Thoracic aorta (tissue), 2 donors: ENCODE measurements around the gene SYDE1. TPM values are rescaled to one million over a fixed set of nuclear protein-coding genes. Genes with fewer than 3 reads are reported as not detected.

Experiments used
- ATAC-seq: fragments of 150-250 bp; one replicate; pipeline ENCODE4 v1.8.0; 2017; ENCODE audit warnings: low read depth; ENCODE audit not compliant: insufficient number of reproducible peaks, low FRiP score
- DNase-seq: peaks from one replicate; pipeline ENCODE4 v3.0.0-alpha.2; 2020; ENCODE audit warnings: low spot score
- H3K27ac ChIP-seq, 2 donors: fragments of 200-600 bp; sonication (generic); 1 replicate in 1 of 2; 2 replicates in 1 of 2; pipeline ENCODE4 v1.5.1; 2016; ENCODE audit warnings: mild to moderate bottlenecking in 2 of 2, moderate library complexity in 2 of 2
- H3K27me3 ChIP-seq: fragments of 200-600 bp; sonication (generic); replicated peaks from 2 replicates; pipeline ENCODE4 v1.6.0; 2016; ENCODE audit warnings: mild to moderate bottlenecking; ENCODE audit not compliant: insufficient read depth
- H3K36me3 ChIP-seq: fragments of 200-600 bp; sonication (generic); one replicate; pipeline ENCODE4 v1.5.1; 2016
- H3K4me1 ChIP-seq, 2 donors: fragments of 200-600 bp; sonication (generic); 1 replicate in 1 of 2; 2 replicates in 1 of 2; pipeline versions ENCODE4 v1.5.1 to v1.6.0; 2016; ENCODE audit warnings: low read depth in 2 of 2, mild to moderate bottlenecking in 1 of 2; ENCODE audit not compliant: control insufficient read depth in 1 of 2
- H3K4me3 ChIP-seq: fragments of 200-600 bp; sonication (generic); 2 replicates; pipeline ENCODE4 v1.5.1; 2016; ENCODE audit warnings: mild to moderate bottlenecking
- H3K9me3 ChIP-seq: fragments of 200-600 bp; sonication (generic); 2 replicates; pipeline ENCODE4 v1.5.1; 2016
- total RNA-seq, 2 donors: library from RNA; depleted of rRNA; stranded (reverse); fragments of >200 nt; gene quantifications; one replicate each; pipeline versions ENCODE4 v1.1.0 to v1.2.3, GENCODE V29; 2016
- TF ChIP-seq, protein P1 (sequence below): fragments of 200-600 bp; sonication (generic); IDR thresholded peaks from one replicate; pipeline ENCODE4 v1.5.1; 2019; ENCODE audit warnings: antibody characterized with exemption

SYDE1 gene
- total RNA-seq, 2 donors from 2014 or later, result 46.6 to 83.3 TPM

DNA sequence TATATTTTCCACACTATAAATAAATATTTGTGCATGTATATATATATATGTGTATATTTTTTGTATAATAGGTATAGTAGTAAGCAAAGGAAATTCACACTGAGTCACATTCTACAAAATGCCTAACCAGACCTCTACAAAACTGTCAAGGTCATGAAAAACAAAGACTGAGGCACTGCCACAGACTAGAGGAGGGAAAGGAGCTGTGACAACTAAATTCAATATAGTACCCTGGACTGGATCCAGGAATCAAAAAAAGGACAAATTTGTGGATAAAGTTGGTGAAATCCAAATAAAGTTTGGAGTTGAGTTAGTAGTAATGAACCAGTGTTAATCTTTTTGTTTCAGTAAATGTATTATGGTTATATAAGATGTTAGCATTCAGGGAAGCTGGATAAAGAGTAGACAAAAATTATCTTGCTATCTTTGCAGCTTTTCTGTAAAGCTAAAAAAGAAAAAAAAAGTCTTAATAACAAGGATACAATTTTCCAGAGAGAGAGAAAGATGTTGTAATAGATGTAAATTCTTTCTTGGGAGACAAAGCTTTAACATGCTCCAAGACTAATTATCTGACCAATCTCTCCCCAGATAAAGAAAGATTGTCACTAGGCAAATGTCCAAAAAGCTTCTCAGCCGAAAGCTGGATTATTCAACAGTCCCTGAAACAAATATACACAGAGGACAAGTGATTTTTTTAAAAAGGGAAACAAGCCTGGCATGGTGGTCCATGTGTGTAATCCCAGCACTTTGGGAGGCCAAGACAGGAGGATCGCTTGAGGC, 19.1 kb downstream of the SYDE1 start:
- Histone ChIP-seq H3K9me3 (no peaks in the 10 kb centered on the region), H3K4me1 (peaks cover 5 to 18% of the 10 kb centered on the region in 2 donors), H3K27ac (peak overlapping the region in 1 of 2 donors; percentile 81), H3K36me3 (peaks cover 7% of the 10 kb centered on the region), H3K4me3 (peak overlapping the region; percentile 86), H3K27me3 (no peaks in the 10 kb centered on the region)
- DNase-seq (no peak), ATAC-seq (no peak)
- TF ChIP-seq, protein P1, sequence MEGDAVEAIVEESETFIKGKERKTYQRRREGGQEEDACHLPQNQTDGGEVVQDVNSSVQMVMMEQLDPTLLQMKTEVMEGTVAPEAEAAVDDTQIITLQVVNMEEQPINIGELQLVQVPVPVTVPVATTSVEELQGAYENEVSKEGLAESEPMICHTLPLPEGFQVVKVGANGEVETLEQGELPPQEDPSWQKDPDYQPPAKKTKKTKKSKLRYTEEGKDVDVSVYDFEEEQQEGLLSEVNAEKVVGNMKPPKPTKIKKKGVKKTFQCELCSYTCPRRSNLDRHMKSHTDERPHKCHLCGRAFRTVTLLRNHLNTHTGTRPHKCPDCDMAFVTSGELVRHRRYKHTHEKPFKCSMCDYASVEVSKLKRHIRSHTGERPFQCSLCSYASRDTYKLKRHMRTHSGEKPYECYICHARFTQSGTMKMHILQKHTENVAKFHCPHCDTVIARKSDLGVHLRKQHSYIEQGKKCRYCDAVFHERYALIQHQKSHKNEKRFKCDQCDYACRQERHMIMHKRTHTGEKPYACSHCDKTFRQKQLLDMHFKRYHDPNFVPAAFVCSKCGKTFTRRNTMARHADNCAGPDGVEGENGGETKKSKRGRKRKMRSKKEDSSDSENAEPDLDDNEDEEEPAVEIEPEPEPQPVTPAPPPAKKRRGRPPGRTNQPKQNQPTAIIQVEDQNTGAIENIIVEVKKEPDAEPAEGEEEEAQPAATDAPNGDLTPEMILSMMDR, result no peak

DNA sequence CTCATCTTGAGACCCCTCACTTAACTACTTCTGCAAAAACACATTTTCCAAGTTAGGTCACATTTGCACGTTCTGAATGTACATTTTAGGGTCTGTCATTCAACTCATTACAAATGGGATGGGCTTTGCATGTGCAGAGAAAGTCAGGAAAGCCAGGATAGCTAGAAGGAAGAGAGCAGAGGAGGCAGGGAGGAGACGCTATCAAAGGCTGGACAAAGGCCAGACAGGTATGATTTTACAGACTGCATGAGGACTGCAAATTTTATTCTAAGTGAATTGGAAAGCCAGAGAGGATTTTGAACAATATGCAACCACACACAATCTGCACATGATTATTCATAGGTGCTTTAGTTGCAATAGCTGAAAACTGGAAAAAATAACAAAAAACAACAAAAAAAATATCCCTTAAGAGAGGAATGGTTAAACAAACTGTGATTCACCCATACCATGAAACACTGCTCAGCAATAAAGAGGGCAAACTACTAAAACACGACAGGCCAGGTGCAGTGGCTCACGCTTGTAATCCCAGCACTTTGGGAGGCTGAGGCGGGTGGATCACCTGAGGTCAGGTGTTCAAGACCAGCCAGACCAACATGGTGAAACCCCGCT, 21.1 kb downstream of the SYDE1 start:
- TF ChIP-seq, protein P1, result no peak
- Histone ChIP-seq H3K4me3 (no peak overlapping the region), H3K9me3 (no peaks in the 10 kb centered on the region), H3K36me3 (no peaks in the 10 kb centered on the region), H3K27ac (no peak overlapping the region), H3K4me1 (peaks cover 5 to 17% of the 10 kb centered on the region in 2 donors), H3K27me3 (no peaks in the 10 kb centered on the region)
- no peak for ATAC-seq
- no peak for DNase-seq

DNA sequence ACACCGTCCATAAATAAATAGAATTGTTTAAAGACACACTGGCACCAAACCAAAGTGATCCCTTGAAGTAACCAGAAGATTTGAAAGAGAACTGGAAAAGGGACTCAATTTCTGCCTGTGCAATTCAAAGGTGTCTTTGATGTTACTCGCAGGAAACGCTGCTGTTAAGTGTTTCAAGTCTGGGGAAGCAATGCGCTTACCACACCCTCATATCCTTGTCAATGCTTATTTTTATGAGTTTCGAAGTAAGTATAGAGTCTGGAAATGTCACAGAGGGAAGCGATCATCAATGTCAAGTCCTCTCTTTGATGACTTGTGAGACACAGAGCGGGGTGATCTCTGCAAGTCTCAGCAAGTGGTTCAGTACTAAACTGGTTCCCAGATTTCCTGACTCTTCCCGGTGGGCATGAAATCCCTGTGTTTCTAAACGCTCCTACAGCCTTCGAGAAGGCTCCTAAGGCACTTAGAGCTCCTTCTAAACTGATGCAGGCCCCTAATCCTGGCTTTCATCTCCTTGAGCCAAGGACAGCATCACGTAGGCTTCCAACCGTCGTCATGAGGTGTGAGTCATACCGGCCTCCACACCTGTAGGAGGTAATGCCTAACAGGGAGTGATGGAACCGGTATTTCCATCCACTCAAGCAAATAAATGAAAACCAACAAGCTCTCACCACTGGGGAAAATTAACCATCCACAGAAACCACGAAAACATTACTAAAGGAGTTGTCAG, 22.8 kb downstream of the SYDE1 start:
- Histone ChIP-seq H3K4me3 (no peak overlapping the region), H3K27ac (no peak overlapping the region), H3K4me1 (no peaks in the 10 kb centered on the region), H3K9me3 (no peaks in the 10 kb centered on the region), H3K27me3 (no peaks in the 10 kb centered on the region), H3K36me3 (no peaks in the 10 kb centered on the region)
- no peak for ATAC-seq
- no peak for DNase-seq
- TF ChIP-seq, protein P1, result no peak

DNA sequence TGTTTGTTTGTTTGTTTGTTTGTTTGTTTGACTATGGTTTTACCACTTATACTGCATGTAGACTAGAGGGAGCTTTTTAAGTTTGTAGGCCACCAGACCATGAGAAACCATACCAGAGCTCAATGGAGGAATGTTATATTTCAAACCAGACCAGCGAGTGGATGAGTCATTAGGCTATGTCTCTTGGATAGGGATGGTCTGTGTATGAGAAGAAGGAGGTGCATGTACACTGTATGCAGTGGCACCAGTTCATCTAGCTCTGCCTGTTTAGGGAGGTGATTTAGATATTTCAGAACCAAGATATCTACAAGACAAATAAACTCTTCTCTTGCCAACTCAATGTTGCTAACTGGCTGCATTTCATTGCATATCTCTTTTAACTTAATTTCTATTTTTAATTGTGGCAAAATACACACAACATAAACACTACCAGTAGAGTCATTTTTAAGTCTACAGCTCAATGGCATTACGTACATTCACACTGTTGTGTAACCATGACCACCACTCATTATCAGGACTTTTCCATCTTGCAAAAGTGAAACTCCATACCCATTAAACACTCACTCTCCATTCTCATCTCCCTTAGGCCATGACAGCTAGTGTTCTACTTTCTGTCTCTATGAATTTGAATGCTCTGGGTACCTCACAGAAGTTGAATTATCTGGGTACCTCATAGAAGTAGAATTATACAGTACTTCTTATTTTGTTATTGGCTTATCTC, 29.2 kb downstream of the SYDE1 start:
- TF ChIP-seq, protein P1, result no peak
- no peaks in the 10 kb centered on the region for H3K9me3 ChIP-seq
- no peak for ATAC-seq
- H3K4me3 ChIP-seq, result no peak overlapping the region
- no peaks in the 10 kb centered on the region for H3K4me1 ChIP-seq
- no peaks in the 10 kb centered on the region for H3K36me3 ChIP-seq
- H3K27ac ChIP-seq, result no peak overlapping the region
- no peak for DNase-seq
- H3K27me3 ChIP-seq, result no peaks in the 10 kb centered on the region
